NT2/D1 (cell line): ENCODE data around the gene C22orf42.

ENCODE experiments used
- DNase-seq: peaks from one replicate; pipeline ENCODE4 v3.0.0-alpha.2; 2011; ENCODE audit warnings: low read depth, low spot score
- H3K27me3 ChIP-seq: 2 replicates; pipeline ENCODE4 v1.6.0; 2011; ENCODE audit warnings: mild to moderate bottlenecking; ENCODE audit not compliant: insufficient read length, insufficient read depth
- H3K36me3 ChIP-seq: 2 replicates; pipeline ENCODE4 v1.6.1; 2011; ENCODE audit warnings: mild to moderate bottlenecking, low read length, mixed read lengths; ENCODE audit not compliant: insufficient read depth, insufficient read length
- H3K4me1 ChIP-seq: 2 replicates; pipeline ENCODE4 v1.5.1; 2011; ENCODE audit not compliant: insufficient read depth, insufficient read length
- H3K4me3 ChIP-seq: 2 replicates; pipeline ENCODE4 v1.5.1; 2011; ENCODE audit warnings: low read depth; ENCODE audit not compliant: insufficient read length
- H3K9ac ChIP-seq: 2 replicates; pipeline ENCODE4 v1.6.0; 2011; ENCODE audit warnings: low read depth; ENCODE audit not compliant: insufficient read length
- H3K9me3 ChIP-seq: 2 replicates; pipeline ENCODE4 v1.5.1; 2011; ENCODE audit warnings: mild to moderate bottlenecking, low read length; ENCODE audit not compliant: insufficient read depth
- SUZ12 ChIP-seq: IDR thresholded peaks from 2 replicates; pipeline ENCODE4 v1.6.1; 2011; ENCODE audit not compliant: insufficient read length, insufficient read depth; ENCODE audit errors: extremely low read depth
- YY1 ChIP-seq: IDR thresholded peaks from 2 replicates; pipeline ENCODE4 v1.6.1; 2011; ENCODE audit not compliant: insufficient read length, insufficient read depth
- ZNF274 ChIP-seq: IDR thresholded peaks from 2 replicates; pipeline ENCODE4 v1.6.1; 2011; ENCODE audit warnings: mild to moderate bottlenecking, low read depth, low read length

C22orf42 gene

DNA sequence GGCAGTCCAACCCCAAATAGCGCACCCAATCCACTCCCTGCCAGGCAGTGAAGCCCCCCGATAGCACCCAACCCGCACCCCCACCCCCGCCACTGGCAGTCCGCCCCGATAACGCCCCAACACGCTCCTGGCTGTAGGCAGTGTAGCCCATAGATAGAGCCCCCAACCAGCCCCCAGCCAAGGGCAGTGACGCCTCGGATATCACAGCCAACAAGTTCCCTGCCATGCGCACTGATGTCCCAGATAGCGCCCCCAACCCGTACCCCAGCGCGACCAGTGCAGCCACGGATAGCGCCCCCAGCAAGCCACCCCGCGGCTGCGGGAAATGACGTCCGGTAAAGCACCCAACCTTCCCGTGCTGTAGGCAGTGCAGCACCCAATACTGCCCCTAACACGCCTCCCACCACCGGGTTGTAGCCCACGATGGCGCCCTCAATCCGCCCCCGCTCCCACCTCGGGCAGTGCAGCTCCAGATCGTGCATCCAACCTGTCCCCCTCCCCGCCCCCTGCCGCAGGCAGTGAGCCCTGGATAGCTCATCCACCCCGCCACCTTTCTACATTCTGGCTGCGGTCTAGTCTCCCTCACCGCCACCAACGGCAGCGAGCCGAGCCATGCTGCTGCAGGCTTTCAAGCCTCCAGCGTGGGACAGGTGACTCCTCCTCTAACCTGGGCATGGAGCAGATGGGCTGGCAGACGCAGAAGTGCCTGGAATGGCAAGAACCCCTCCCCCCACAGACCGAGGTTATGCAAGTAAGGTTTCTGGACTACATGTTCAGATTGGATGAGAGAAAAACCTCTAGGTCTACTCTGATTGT lies 45.1 kb upstream of the C22orf42 start:
- no peak for DNase-seq
- H3K36me3 ChIP-seq: no peaks in the 10 kb centered on the region
- H3K27me3 ChIP-seq: peaks cover 38% of the 10 kb centered on the region
- peak overlapping the region; percentile 40 for H3K4me3 ChIP-seq
- H3K9ac ChIP-seq: peak overlapping the region; percentile 42
- peaks cover 26% of the 10 kb centered on the region; the same call in 1 of the 2 replicates for H3K9me3 ChIP-seq
- peaks cover 8% of the 10 kb centered on the region for H3K4me1 ChIP-seq
- TF ChIP-seq SUZ12: no peak

GRCh38 chr22:32203181-32204039 lies 44.3 kb upstream of the C22orf42 start:
- Histone ChIP-seq H3K9ac (no peak overlapping the region), H3K27me3 (peaks cover 38% of the 10 kb centered on the region), H3K4me1 (peaks cover 8% of the 10 kb centered on the region), H3K4me3 (peak overlapping the region; percentile 19), H3K9me3 (peaks cover 25% of the 10 kb centered on the region; the same call in 1 of the 2 replicates), H3K36me3 (no peaks in the 10 kb centered on the region)
- TF ChIP-seq ZNF274: no peak
- no peak for TF ChIP-seq SUZ12
- TF ChIP-seq YY1: no peak
- no peak for DNase-seq

GRCh38 chr22:32202539-32203180 lies 43.6 kb upstream of the C22orf42 start:
- TF ChIP-seq YY1 (no peak), SUZ12 (no peak), ZNF274 (no peak)

DNA sequence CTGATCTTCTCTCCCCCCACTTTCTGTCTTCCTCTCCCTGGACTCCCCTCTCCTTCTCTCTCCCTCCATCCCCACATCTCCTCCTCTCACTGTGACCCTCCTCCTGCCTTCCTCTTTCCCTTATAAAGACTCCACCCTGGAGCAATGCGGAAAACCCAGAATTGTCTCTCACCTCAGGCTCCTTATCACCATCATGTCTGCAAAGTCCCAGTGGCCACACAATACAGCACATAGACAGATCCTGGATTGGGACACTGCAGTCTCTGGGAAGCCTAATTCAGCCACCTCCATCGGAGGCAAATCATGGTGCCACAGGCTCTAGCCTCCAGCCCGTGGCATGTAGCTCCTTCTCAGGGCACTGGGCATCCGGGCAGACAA lies 43.0 kb upstream of the C22orf42 start:
- no peaks in the 10 kb centered on the region for H3K36me3 ChIP-seq
- no peak for DNase-seq
- peaks cover 12% of the 10 kb centered on the region; the same call in 1 of the 2 replicates for H3K9me3 ChIP-seq
- TF ChIP-seq YY1 (no peak), SUZ12 (no peak), ZNF274 (no peak)
- H3K27me3 ChIP-seq: peaks cover 45% of the 10 kb centered on the region
- H3K9ac ChIP-seq: no peak overlapping the region
- H3K4me1 ChIP-seq: peaks cover 8% of the 10 kb centered on the region
- H3K4me3 ChIP-seq: no peak overlapping the region

More at GRCh38 chr22:32202539-32203180, 43.6 kb upstream of the C22orf42 start:
- peak; percentile 25 for DNase-seq
- H3K4me3 ChIP-seq: peak overlapping the region; percentile 19
- H3K27me3 ChIP-seq: peaks cover 43% of the 10 kb centered on the region
- H3K9ac ChIP-seq: no peak overlapping the region
- no peaks in the 10 kb centered on the region for H3K36me3 ChIP-seq
- H3K9me3 ChIP-seq: peaks cover 17% of the 10 kb centered on the region; the same call in 1 of the 2 replicates
- peaks cover 8% of the 10 kb centered on the region for H3K4me1 ChIP-seq

- H3K4me1 ChIP-seq: peaks cover 8% of the 10 kb centered on the region
- TF ChIP-seq YY1: no peak
- TF ChIP-seq SUZ12: no peak
- TF ChIP-seq ZNF274: no peak
- no peaks in the 10 kb centered on the region for H3K9me3 ChIP-seq
- peaks cover 45% of the 10 kb centered on the region for H3K27me3 ChIP-seq
- no peak for DNase-seq
- no peak overlapping the region for H3K4me3 ChIP-seq
- no peaks in the 10 kb centered on the region for H3K36me3 ChIP-seq
- no peak overlapping the region for H3K9ac ChIP-seq
Observed at GRCh38 chr22:32200752-32201151, 41.6 kb upstream of the C22orf42 start.

DNA sequence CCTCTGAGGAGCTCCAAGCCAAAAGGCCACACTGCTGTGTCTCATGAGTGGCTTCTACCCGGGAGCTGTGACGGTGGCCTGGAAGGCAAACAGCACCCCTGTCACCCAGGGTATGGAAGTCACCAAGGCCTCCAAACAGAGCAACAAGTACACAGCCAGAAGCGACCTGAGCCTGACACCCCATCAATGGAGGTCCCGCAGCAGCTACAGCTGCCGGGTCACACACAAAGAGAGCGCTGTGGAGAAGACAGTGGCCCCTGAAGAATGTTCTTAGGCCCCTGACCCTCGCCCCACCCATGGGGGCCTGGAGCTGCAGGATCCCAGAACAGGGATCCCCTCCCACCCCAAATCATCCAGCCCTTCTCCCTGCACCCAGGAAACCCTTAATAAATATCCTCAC lies 40.9 kb upstream of the C22orf42 start:
- peaks cover 45% of the 10 kb centered on the region for H3K27me3 ChIP-seq
- DNase-seq: no peak
- H3K4me3 ChIP-seq: no peak overlapping the region
- no peak overlapping the region for H3K9ac ChIP-seq
- H3K36me3 ChIP-seq: no peaks in the 10 kb centered on the region
- no peak for TF ChIP-seq SUZ12
- TF ChIP-seq ZNF274: no peak
- TF ChIP-seq YY1: no peak
- H3K9me3 ChIP-seq: no peaks in the 10 kb centered on the region
- peaks cover 8% of the 10 kb centered on the region for H3K4me1 ChIP-seq
